Hematopoietic multipotent progenitor cell treated with erythropoietin and hydrocortisone succinate and interleukin-3 and kit ligand, for 17 days (in vitro differentiated cells): ENCODE results near the gene WASHC3.
A peak's percentile ranks its signal among the peaks of the same experiment; 100 is the strongest.

Source experiments
- DNase-seq: peaks from one replicate; pipeline ENCODE4 v3.0.0-alpha.2; 2015; ENCODE audit warnings: low spot score

Gene WASHC3

GRCh38 chr12:101968770-101969169 lies 93.0 kb downstream of the WASHC3 start:
- no peak for DNase-seq

GRCh38 chr12:101967506-101967905 lies 94.3 kb downstream of the WASHC3 start:
- DNase-seq, result no peak

- DNase-seq, result no peak
These were observed 95.3 kb downstream of the WASHC3 start for GRCh38 chr12:101966496-101966895.

GRCh38 chr12:101963697-101964096 lies 98.1 kb downstream of the WASHC3 start:
- DNase-seq, result peak; percentile 45
